Measurements from ENCODE around the gene LRCH1.
"Not testable (repeated sequence)": the region's sequence is repeated elsewhere in the genome, so short reads cannot be mapped to it uniquely, and the experiment has no call there.

The LRCH1 gene

DNA sequence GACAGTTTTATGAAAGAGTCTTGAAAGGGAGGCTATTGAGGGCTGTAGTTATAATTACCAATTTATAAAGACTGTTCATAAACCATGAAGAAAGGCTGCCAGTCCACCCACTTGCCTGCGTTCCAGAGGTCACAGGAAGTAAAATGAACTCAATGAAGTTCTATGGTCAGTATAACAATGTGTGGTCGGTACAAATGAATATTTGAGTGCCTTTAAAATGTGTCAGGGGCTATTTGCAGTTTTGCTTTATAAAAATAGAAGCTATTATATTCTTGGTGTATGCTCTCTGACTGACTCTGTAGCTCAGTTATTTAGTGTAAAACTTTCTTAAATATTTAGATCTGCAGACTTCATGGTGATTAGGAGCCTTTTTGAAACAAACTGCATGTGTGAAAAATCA lies 197.0 kb downstream of the LRCH1 start:
- no CpG with 5 or more reads among the region's 2 CpGs for WGBS (ENCODE audit: insufficient coverage, insufficient read length)
- Histone ChIP-seq H3K4me3 (ENCODE audit: low read length) (no peak overlapping the region), H3K36me3 (ENCODE audit: control insufficient read depth, insufficient read depth, low read length) (no peaks in the 10 kb centered on the region; the same call in 1 of the 2 replicates), H3K27ac (ENCODE audit: low read length) (no peak overlapping the region), H3K9me3 (ENCODE audit: control insufficient read depth, insufficient read depth, low read length) (no peaks in the 10 kb centered on the region), H3K4me1 (ENCODE audit: control insufficient read depth, insufficient read depth, low read length) (no peaks in the 10 kb centered on the region), H3K27me3 (ENCODE audit: control insufficient read depth, insufficient read depth, low read length) (no peaks in the 10 kb centered on the region)
- DNase-seq (ENCODE audit: low read depth, low spot score), result no peak

DNA sequence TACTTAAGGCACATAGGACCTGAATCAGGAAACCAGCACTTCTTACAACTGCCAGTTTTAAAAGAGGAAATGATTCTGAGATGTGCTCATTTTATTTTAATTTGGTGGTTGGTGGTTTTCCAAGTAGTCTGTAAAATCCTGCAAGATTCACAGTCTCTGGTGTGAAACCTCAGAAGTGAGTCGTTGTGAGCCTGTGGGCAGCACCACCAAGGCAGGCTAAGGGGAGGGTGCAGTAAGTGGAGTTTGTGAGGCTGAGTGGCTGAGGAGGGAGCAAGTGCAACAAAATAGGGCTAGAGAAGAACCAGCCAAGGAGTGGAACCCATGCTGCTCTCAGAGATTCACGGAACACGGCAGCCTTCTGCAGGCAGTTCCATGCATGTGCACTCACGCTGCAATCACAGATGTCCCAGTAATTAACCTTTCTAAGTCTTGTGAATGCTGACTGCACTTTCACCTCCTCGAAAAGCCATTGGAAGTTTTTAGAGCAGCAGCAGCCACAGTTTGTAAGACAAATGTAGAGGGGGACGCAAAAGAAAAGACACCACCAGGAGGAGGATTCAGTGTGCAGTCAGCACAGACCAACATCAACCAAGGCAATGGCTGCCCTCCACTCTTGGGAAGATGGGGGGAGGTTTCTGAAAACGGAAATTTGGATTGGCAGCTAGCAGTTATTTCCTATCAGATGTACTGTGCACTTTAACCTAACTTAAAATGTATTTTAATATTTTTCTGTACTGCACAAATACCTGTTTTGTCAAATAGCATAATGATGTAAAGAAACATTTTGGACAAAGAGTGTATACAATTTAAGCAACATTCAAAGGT lies 199.1 kb downstream of the LRCH1 start:
- DNase-seq (ENCODE audit: low read depth, low spot score), result no peak
- Histone ChIP-seq H3K36me3 (ENCODE audit: control insufficient read depth, insufficient read depth, low read length) (no peaks in the 10 kb centered on the region; the same call in 1 of the 2 replicates), H3K27ac (ENCODE audit: low read length) (no peak overlapping the region), H3K4me1 (ENCODE audit: control insufficient read depth, insufficient read depth, low read length) (0 out of 2 replicates have a peak, but pooled peaks cover 1% of the 10 kb centered on the region), H3K9me3 (ENCODE audit: control insufficient read depth, insufficient read depth, low read length) (no peaks in the 10 kb centered on the region), H3K4me3 (ENCODE audit: low read length) (no peak overlapping the region), H3K27me3 (ENCODE audit: control insufficient read depth, insufficient read depth, low read length) (no peaks in the 10 kb centered on the region)
- WGBS (ENCODE audit: insufficient coverage, insufficient read length), result no CpG with 5 or more reads among the region's 7 CpGs

DNA sequence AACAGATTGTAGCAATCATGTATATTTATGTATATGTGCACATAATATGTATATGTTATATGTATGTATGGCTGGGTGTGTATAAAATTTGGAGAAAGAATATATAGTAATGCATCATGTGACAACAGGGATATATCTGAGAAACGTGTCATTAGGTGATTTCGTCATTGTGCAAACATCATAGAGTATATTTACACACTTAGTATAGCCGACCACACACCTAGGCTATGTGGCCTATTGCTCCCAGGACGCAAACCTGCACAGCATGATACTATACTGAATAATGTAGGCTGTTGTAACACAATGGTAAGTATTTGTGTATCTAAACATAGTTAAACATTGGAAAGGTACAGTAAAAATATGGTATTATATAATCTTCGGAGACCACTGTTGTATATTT lies 200.2 kb downstream of the LRCH1 start:
- WGBS (ENCODE audit: insufficient coverage, insufficient read length), result no CpG with 5 or more reads among the region's 5 CpGs
- H3K27me3 ChIP-seq (ENCODE audit: control insufficient read depth, insufficient read depth, low read length), result no peaks in the 10 kb centered on the region
- no peak for DNase-seq (ENCODE audit: low read depth, low spot score)
- H3K9me3 ChIP-seq (ENCODE audit: control insufficient read depth, insufficient read depth, low read length), result no peaks in the 10 kb centered on the region
- no peak overlapping the region for H3K27ac ChIP-seq (ENCODE audit: low read length)
- H3K36me3 ChIP-seq (ENCODE audit: control insufficient read depth, insufficient read depth, low read length), result no peaks in the 10 kb centered on the region; the same call in 1 of the 2 replicates
- no peak overlapping the region for H3K4me3 ChIP-seq (ENCODE audit: low read length)
- H3K4me1 ChIP-seq (ENCODE audit: control insufficient read depth, insufficient read depth, low read length), result 0 out of 2 replicates have a peak, but pooled peaks cover 1% of the 10 kb centered on the region

DNA sequence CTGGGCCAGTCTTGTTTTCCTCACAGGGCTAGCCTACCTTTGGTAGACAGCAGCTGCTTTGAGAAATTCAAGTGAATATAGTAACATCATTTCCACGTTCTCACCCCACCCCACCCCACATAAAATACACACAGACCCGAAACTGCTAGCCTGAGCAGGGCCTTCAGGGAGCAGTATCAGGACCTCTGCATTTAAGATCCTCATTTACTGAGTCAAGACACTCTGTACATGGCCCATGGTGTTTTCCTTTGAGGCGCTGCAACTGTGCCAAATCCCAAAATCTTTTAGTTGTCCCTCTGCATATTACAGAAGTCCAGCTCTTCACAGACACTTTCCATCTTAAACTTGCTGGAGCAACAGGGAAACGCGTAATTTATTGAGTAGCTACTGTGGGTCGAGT lies 200.9 kb downstream of the LRCH1 start:
- H3K4me1 ChIP-seq (ENCODE audit: control insufficient read depth, insufficient read depth, low read length), result 0 out of 2 replicates have a peak, but pooled peaks cover 1% of the 10 kb centered on the region
- no peaks in the 10 kb centered on the region for H3K27me3 ChIP-seq (ENCODE audit: control insufficient read depth, insufficient read depth, low read length)
- no peak overlapping the region for H3K4me3 ChIP-seq (ENCODE audit: low read length)
- no peak overlapping the region for H3K27ac ChIP-seq (ENCODE audit: low read length)
- WGBS (ENCODE audit: insufficient coverage, insufficient read length), result no CpG with 5 or more reads among the region's 6 CpGs
- H3K9me3 ChIP-seq (ENCODE audit: control insufficient read depth, insufficient read depth, low read length), result no peaks in the 10 kb centered on the region
- no peaks in the 10 kb centered on the region; the same call in 1 of the 2 replicates for H3K36me3 ChIP-seq (ENCODE audit: control insufficient read depth, insufficient read depth, low read length)
- no peak for DNase-seq (ENCODE audit: low read depth, low spot score)

DNA sequence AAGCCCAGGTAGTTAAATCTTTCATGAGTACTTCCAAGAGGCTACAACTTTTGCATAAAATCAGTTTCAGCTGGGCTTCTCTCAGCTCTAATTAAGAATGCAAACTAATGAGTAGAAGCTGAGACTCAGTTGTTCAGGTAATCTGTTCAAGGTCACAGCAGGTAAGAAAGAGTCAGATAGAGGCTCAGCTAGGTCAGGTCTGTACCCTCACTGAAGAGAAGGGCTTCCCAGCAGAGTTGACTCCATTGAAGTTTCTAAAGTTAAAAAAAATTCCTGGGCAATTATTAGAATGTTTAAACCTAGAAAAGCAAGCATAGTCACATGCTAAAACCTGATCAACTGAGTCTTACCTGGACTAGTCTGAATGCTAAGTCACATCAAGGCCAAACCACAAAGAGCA lies 201.8 kb downstream of the LRCH1 start:
- H3K4me1 ChIP-seq (ENCODE audit: control insufficient read depth, insufficient read depth, low read length), result 0 out of 2 replicates have a peak, but pooled peaks cover 1% of the 10 kb centered on the region
- no peak for DNase-seq (ENCODE audit: low read depth, low spot score)
- H3K36me3 ChIP-seq (ENCODE audit: control insufficient read depth, insufficient read depth, low read length), result no peaks in the 10 kb centered on the region; the same call in 1 of the 2 replicates
- H3K27ac ChIP-seq (ENCODE audit: low read length), result no peak overlapping the region
- H3K4me3 ChIP-seq (ENCODE audit: low read length), result no peak overlapping the region
- no peaks in the 10 kb centered on the region for H3K27me3 ChIP-seq (ENCODE audit: control insufficient read depth, insufficient read depth, low read length)
- no peaks in the 10 kb centered on the region for H3K9me3 ChIP-seq (ENCODE audit: control insufficient read depth, insufficient read depth, low read length)

DNA sequence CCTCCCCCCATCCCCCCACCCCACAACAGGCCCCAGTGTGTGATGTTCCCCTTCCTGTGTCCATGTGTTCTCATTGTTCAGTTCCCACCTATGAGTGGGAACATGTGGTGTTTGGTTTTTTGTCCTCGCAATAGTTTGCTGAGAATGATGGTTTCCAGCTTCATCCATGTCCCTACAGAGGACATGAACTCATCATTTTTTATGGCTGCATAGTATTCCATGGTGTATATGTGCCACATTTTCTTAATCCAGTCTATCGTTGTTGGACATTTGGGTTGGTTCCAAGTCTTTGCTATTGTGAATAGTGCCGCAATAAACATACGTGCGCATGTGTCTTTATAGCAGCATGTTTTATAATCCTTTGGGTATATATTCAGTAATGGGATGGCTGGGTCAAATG lies 202.5 kb downstream of the LRCH1 start:
- WGBS (ENCODE audit: insufficient coverage, insufficient read length), result no CpG with 5 or more reads among the region's 5 CpGs
- not testable (repeated sequence) for H3K27me3 ChIP-seq (ENCODE audit: control insufficient read depth, insufficient read depth, low read length); H3K4me3 ChIP-seq (ENCODE audit: low read length); H3K4me1 ChIP-seq (ENCODE audit: control insufficient read depth, insufficient read depth, low read length); H3K9me3 ChIP-seq (ENCODE audit: control insufficient read depth, insufficient read depth, low read length); DNase-seq (ENCODE audit: low read depth, low spot score); H3K36me3 ChIP-seq (ENCODE audit: control insufficient read depth, insufficient read depth, low read length); H3K27ac ChIP-seq (ENCODE audit: low read length)

DNA sequence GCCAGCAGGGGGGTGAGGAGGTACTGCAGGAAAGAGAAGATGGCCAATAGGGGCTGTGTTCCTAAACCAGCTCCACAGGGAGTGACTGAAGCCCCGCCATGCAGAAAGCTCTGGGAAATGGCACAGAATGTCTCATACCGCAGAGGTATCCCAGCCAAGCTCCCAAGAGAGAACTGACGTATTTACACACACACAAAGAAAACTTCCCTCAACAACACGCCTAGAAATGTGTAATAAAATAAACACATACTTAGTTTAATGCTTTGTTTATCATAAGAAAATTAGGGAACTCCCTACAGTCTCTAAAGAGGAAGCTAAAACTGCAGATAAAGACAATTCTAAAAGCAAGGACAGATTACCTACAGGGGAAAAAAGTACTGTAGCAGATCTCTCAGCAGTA lies 204.0 kb downstream of the LRCH1 start:
- no peak overlapping the region for H3K27ac ChIP-seq (ENCODE audit: low read length)
- no peaks in the 10 kb centered on the region for H3K36me3 ChIP-seq (ENCODE audit: control insufficient read depth, insufficient read depth, low read length)
- 0 out of 2 replicates have a peak, but pooled peaks cover 1% of the 10 kb centered on the region for H3K4me1 ChIP-seq (ENCODE audit: control insufficient read depth, insufficient read depth, low read length)
- WGBS (ENCODE audit: insufficient coverage, insufficient read length), result no CpG with 5 or more reads among the region's 4 CpGs
- H3K27me3 ChIP-seq (ENCODE audit: control insufficient read depth, insufficient read depth, low read length), result no peaks in the 10 kb centered on the region
- no peak overlapping the region for H3K4me3 ChIP-seq (ENCODE audit: low read length)
- H3K9me3 ChIP-seq (ENCODE audit: control insufficient read depth, insufficient read depth, low read length), result no peaks in the 10 kb centered on the region
- no peak for DNase-seq (ENCODE audit: low read depth, low spot score)

DNA sequence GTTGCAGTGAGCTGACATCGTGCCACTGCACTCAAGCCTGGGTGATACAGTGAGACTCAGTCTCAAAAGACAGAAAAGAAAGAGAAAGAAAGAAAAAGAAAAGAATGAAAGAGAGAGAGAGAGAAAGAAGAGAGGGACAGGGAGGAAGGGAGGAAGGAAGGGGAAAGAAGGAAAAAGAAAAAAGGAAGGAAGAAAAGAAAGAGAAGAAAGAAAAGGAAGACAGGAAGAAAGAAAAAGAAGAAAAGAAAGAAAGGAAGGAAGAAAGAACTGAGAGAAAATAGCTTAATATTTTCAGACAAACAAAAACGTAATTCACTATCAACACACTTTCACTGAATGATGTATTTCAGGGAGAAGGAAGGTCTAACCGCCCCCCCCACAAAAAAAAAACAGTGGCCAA lies 204.7 kb downstream of the LRCH1 start:
- WGBS (ENCODE audit: insufficient coverage, insufficient read length), result no CpG with 5 or more reads among the region's 3 CpGs
- Histone ChIP-seq H3K4me1 (ENCODE audit: control insufficient read depth, insufficient read depth, low read length) (0 out of 2 replicates have a peak, but pooled peaks cover 1% of the 10 kb centered on the region), H3K27me3 (ENCODE audit: control insufficient read depth, insufficient read depth, low read length) (no peaks in the 10 kb centered on the region)

DNA sequence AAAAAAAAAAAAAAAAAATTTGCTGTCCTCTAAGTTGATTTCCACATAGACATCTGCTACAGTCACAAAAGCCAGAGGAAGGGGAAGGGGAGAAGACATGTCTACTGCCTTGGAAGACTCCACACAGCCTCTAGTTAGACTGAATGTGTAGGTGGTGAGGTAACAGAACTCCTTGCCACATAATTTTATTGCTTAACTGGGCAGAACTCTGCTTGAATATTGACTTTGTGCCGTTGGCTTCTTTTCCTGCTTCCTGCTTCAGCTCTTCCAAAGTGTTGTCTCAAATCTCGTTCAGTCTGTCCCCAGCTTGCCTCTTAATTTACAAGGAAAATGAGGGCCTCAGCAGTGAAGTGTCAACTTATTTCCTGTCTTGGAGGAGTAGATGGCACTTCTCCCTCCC lies 206.9 kb downstream of the LRCH1 start:
- Histone ChIP-seq H3K9me3 (ENCODE audit: control insufficient read depth, insufficient read depth, low read length) (no peaks in the 10 kb centered on the region), H3K4me3 (ENCODE audit: low read length) (no peak overlapping the region), H3K27me3 (ENCODE audit: control insufficient read depth, insufficient read depth, low read length) (no peaks in the 10 kb centered on the region), H3K36me3 (ENCODE audit: control insufficient read depth, insufficient read depth, low read length) (no peaks in the 10 kb centered on the region), H3K4me1 (ENCODE audit: control insufficient read depth, insufficient read depth, low read length) (0 out of 2 replicates have a peak, but pooled peaks cover 1% of the 10 kb centered on the region), H3K27ac (ENCODE audit: low read length) (no peak overlapping the region)
- no CpG with 5 or more reads among the region's 2 CpGs for WGBS (ENCODE audit: insufficient coverage, insufficient read length)
- no peak for DNase-seq (ENCODE audit: low read depth, low spot score)

More for the DNA sequence above, 204.7 kb downstream of the LRCH1 start:
- no peak for DNase-seq (ENCODE audit: low read depth, low spot score)
- Histone ChIP-seq H3K4me3 (ENCODE audit: low read length) (no peak overlapping the region), H3K27ac (ENCODE audit: low read length) (no peak overlapping the region), H3K36me3 (ENCODE audit: control insufficient read depth, insufficient read depth, low read length) (no peaks in the 10 kb centered on the region), H3K9me3 (ENCODE audit: control insufficient read depth, insufficient read depth, low read length) (no peaks in the 10 kb centered on the region)

DNA sequence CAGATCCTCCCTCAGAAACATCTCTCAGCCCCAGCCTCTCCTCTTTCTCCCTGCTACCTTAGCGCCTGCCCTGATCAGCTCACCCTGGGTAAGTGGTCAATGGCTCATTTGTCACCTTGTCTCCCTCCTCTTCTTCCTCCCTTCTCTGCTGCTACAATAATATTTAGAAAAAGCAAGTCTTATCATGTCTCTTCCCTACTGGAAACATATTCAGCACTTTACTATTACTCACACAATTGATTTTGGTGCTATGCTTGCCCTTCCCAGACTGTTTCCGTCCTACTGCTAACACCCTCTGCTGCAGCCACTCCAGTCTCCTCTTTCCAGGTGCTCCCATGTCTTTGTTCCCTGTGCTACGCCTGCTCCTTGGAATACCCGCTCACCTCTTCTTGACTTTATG lies 208.2 kb downstream of the LRCH1 start:
- WGBS (ENCODE audit: insufficient coverage, insufficient read length), result no CpG with 5 or more reads among the region's 4 CpGs
- H3K36me3 ChIP-seq (ENCODE audit: control insufficient read depth, insufficient read depth, low read length), result no peaks in the 10 kb centered on the region
- DNase-seq (ENCODE audit: low read depth, low spot score), result no peak
- H3K4me1 ChIP-seq (ENCODE audit: control insufficient read depth, insufficient read depth, low read length), result 0 out of 2 replicates have a peak, but pooled peaks cover 1% of the 10 kb centered on the region
- H3K27ac ChIP-seq (ENCODE audit: low read length), result no peak overlapping the region
- no peaks in the 10 kb centered on the region for H3K9me3 ChIP-seq (ENCODE audit: control insufficient read depth, insufficient read depth, low read length)
- no peaks in the 10 kb centered on the region for H3K27me3 ChIP-seq (ENCODE audit: control insufficient read depth, insufficient read depth, low read length)
- H3K4me3 ChIP-seq (ENCODE audit: low read length), result no peak overlapping the region

DNA sequence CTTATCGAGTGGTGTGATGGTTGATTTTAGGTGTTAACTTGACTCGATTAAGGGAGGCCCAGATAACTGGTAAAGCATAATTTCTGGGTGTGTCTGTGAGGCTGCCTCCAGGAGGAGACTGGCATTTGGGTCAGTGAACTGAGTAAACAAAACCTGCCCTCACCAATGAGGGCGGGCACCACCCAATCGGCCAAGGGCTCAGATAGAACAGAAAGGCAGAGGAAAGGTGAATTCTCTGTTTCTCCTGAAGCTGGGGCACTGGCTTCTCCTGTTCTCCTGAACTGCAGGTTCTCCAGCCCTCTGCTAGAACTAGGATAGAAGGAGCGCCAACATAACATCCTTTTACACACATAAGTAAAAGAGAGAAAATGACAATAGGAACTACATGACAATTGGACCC lies 208.9 kb downstream of the LRCH1 start:
- no peaks in the 10 kb centered on the region for H3K4me1 ChIP-seq (ENCODE audit: control insufficient read depth, insufficient read depth, low read length)
- no peak for DNase-seq (ENCODE audit: low read depth, low spot score)
- no peaks in the 10 kb centered on the region for H3K27me3 ChIP-seq (ENCODE audit: control insufficient read depth, insufficient read depth, low read length)
- no peak overlapping the region for H3K4me3 ChIP-seq (ENCODE audit: low read length)
- H3K27ac ChIP-seq (ENCODE audit: low read length), result no peak overlapping the region
- no peaks in the 10 kb centered on the region for H3K36me3 ChIP-seq (ENCODE audit: control insufficient read depth, insufficient read depth, low read length)
- WGBS (ENCODE audit: insufficient coverage, insufficient read length), result no CpG with 5 or more reads among the region's 5 CpGs
- no peaks in the 10 kb centered on the region for H3K9me3 ChIP-seq (ENCODE audit: control insufficient read depth, insufficient read depth, low read length)
